ENCODE results near the gene RTN3.

Gene RTN3

GRCh38 chr11:63791495-63792167 is 110.3 kb downstream of the RTN3 start:
- Mint-ChIP-seq H3K4me3 (no peak overlapping the region), H3K9me3 (peaks cover 15% of the 10 kb centered on the region), H3K27ac (no peak overlapping the region), H3K4me1 (ENCODE audit: low read depth) (peaks cover 2% of the 10 kb centered on the region), H3K36me3 (ENCODE audit: low read depth) (no peaks in the 10 kb centered on the region), H3K27me3 (ENCODE audit: low read depth) (peaks cover 5% of the 10 kb centered on the region)

DNA sequence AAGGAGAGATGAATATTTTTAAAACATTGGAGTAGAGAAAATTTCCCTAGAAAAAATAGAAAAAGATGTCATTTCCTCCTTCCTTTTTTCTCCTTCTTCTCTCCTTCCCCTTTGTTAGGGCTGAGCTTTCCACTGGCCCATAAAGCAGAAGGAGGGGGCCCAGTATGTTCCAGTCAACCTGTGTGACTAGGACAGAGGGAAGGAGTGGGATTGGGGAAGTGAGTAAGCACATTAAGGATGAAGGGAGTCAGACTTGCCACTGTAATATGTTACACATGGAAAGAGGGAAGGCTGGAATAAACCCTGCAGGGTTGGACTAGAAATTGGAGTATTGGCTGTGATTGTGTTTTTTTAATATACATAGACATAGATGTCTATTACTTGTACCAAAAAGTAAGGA is 111.9 kb downstream of the RTN3 start:
- H3K4me1 Mint-ChIP-seq (ENCODE audit: low read depth), result peaks cover 2% of the 10 kb centered on the region
- no peak overlapping the region for H3K27ac Mint-ChIP-seq
- peaks cover 15% of the 10 kb centered on the region for H3K9me3 Mint-ChIP-seq
- H3K27me3 Mint-ChIP-seq (ENCODE audit: low read depth), result peaks cover 5% of the 10 kb centered on the region
- no peak overlapping the region for H3K4me3 Mint-ChIP-seq
- H3K36me3 Mint-ChIP-seq (ENCODE audit: low read depth), result no peaks in the 10 kb centered on the region

- peaks cover 2% of the 10 kb centered on the region for H3K4me1 Mint-ChIP-seq (ENCODE audit: low read depth)
- peaks cover 5% of the 10 kb centered on the region for H3K27me3 Mint-ChIP-seq (ENCODE audit: low read depth)
- no peak overlapping the region for H3K4me3 Mint-ChIP-seq
- H3K9me3 Mint-ChIP-seq, result peaks cover 15% of the 10 kb centered on the region
- H3K36me3 Mint-ChIP-seq (ENCODE audit: low read depth), result no peaks in the 10 kb centered on the region
- H3K27ac Mint-ChIP-seq, result no peak overlapping the region
These were observed 113.8 kb downstream of the RTN3 start for GRCh38 chr11:63795066-63795465.

- peaks cover 11% of the 10 kb centered on the region for H3K27me3 Mint-ChIP-seq (ENCODE audit: low read depth)
- H3K4me3 Mint-ChIP-seq, result no peak overlapping the region
- H3K9me3 Mint-ChIP-seq, result no peaks in the 10 kb centered on the region
- H3K36me3 Mint-ChIP-seq (ENCODE audit: low read depth), result no peaks in the 10 kb centered on the region
- no peaks in the 10 kb centered on the region for H3K4me1 Mint-ChIP-seq (ENCODE audit: low read depth)
- no peak overlapping the region for H3K27ac Mint-ChIP-seq
These were observed 119.6 kb downstream of the RTN3 start for GRCh38 chr11:63800921-63801320.

DNA sequence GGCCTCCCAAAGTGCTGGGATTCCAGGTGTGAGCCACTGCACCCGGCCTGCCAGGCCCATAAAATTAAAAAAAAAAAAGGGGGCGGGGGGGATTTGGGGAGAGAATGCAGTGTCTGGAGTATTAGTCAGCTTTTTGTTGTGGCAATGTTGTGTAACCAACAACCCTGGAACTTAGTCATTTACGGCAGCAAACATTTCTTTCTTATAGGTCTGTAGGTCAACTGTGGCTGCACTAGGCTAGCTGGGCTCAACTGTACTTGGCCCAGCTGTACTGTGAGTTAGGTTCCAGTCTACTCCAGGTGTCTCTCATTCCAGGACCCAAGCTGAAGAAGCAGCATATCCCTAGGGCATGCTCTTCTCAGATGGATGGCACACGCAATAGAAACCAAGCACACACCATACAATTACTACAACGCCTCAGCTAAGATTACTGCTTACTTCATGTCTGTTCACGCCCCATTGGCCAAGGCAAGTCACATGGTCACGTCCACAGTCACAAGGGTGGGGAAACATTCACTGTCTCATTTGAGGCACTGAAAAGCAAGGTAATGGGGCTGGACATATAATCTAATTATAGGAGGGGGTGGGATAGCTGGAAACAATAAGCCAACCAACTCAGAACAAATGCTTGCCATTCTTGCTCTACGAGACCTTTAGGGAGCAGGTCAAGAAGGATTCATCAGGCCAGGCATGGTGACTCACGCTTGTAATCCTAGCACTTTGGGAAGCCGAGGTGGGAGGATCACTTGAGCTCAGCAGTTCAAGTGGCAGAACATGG is 121.5 kb downstream of the RTN3 start:
- Mint-ChIP-seq H3K4me1 (ENCODE audit: low read depth) (no peaks in the 10 kb centered on the region), H3K27me3 (ENCODE audit: low read depth) (peaks cover 11% of the 10 kb centered on the region), H3K27ac (no peak overlapping the region), H3K9me3 (no peaks in the 10 kb centered on the region), H3K4me3 (no peak overlapping the region), H3K36me3 (ENCODE audit: low read depth) (no peaks in the 10 kb centered on the region)

- no peak overlapping the region for H3K27ac Mint-ChIP-seq
- no peak overlapping the region for H3K4me3 Mint-ChIP-seq
- no peaks in the 10 kb centered on the region for H3K4me1 Mint-ChIP-seq (ENCODE audit: low read depth)
- H3K9me3 Mint-ChIP-seq, result no peaks in the 10 kb centered on the region
- no peaks in the 10 kb centered on the region for H3K36me3 Mint-ChIP-seq (ENCODE audit: low read depth)
- H3K27me3 Mint-ChIP-seq (ENCODE audit: low read depth), result peaks cover 11% of the 10 kb centered on the region
These were observed 123.0 kb downstream of the RTN3 start for GRCh38 chr11:63804259-63804658.

GRCh38 chr11:63805844-63806415 is 124.6 kb downstream of the RTN3 start:
- Mint-ChIP-seq H3K36me3 (ENCODE audit: low read depth) (no peaks in the 10 kb centered on the region), H3K4me3 (no peak overlapping the region), H3K27me3 (ENCODE audit: low read depth) (peaks cover 4% of the 10 kb centered on the region), H3K27ac (no peak overlapping the region), H3K9me3 (no peaks in the 10 kb centered on the region), H3K4me1 (ENCODE audit: low read depth) (no peaks in the 10 kb centered on the region)
